Activated naive CD4-positive, alpha-beta T cell treated with anti-CD3 and anti-CD28 coated beads for 36 hours (primary cell): ENCODE data around the gene RBM17. TPM values are rescaled to one million over a fixed set of nuclear protein-coding genes. Genes with fewer than 3 reads are reported as not detected.
"Not testable (repeated sequence)": the region's sequence is repeated elsewhere in the genome, so short reads cannot be mapped to it uniquely, and the experiment has no call there.

Experiments
- CTCF ChIA-PET: fragments of 350-600 bp; sonication (Branson Sonifier 250); formaldehyde crosslinking; loops from one replicate; lab custom pipeline; 2021; ENCODE audit warnings: antibody characterized with exemption; lab: Charles Lee
- DNase-seq: peaks from one replicate; pipeline ENCODE4 v3.0.0-alpha.2; 2020
- H3K27ac Mint-ChIP-seq: one replicate; pipeline ENCODE4 v1.8.0; 2021; ENCODE audit warnings: mild to moderate bottlenecking, mixed read lengths
- H3K27me3 Mint-ChIP-seq: one replicate; pipeline ENCODE4 v1.8.0; 2021; ENCODE audit warnings: low read depth, mixed read lengths
- H3K36me3 Mint-ChIP-seq: one replicate; pipeline ENCODE4 v1.8.0; 2021; ENCODE audit warnings: low read depth, mixed read lengths
- H3K4me1 Mint-ChIP-seq: one replicate; pipeline ENCODE4 v1.8.0; 2021; ENCODE audit warnings: low read depth, mixed read lengths
- H3K4me3 Mint-ChIP-seq: one replicate; pipeline ENCODE4 v1.8.0; 2021; ENCODE audit warnings: mild to moderate bottlenecking, moderate library complexity, mixed read lengths
- H3K9me3 Mint-ChIP-seq: one replicate; pipeline ENCODE4 v1.8.0; 2021; ENCODE audit warnings: mixed read lengths
- intact Hi-C: fragments of 100-400 bp; cut with micrococcal nuclease; formaldehyde crosslinking; loops from one replicate; pipeline ENCODE4 v1.15.1; 2023
- total RNA-seq, 2 experiments: library from RNA; stranded (reverse); gene quantifications; one replicate each; pipeline ENCODE4 v1.2.3, GENCODE V29; 2021

Gene RBM17
- total RNA-seq, 2 experiments from 2014 or later, result 157 to 162 TPM

GRCh38 chr10:6102128-6102527 is 13.3 kb downstream of the RBM17 start:
- intact Hi-C loops, result loop anchor here (10.0 kb wide), 1 partner anchor 573 kb away; no protein-coding TSS in a partner anchor
- CTCF ChIA-PET, result no interaction called here
- H3K27me3 Mint-ChIP-seq, result no peaks in the 10 kb centered on the region

GRCh38 chr10:6103591-6103990 is 14.8 kb downstream of the RBM17 start:
- no peak overlapping the region for H3K4me3 Mint-ChIP-seq
- CTCF ChIA-PET, result no interaction called here
- no peaks in the 10 kb centered on the region for H3K27me3 Mint-ChIP-seq
- peaks cover 15% of the 10 kb centered on the region for H3K4me1 Mint-ChIP-seq
- intact Hi-C loops, result loop anchor here (10.0 kb wide), 1 partner anchor 571 kb away; no protein-coding TSS in a partner anchor
- no peak for DNase-seq
- H3K27ac Mint-ChIP-seq, result no peak overlapping the region
- H3K9me3 Mint-ChIP-seq, result no peaks in the 10 kb centered on the region
- peaks cover 34% of the 10 kb centered on the region for H3K36me3 Mint-ChIP-seq

More at GRCh38 chr10:6102128-6102527, 13.3 kb downstream of the RBM17 start:
- no peak overlapping the region for H3K4me3 Mint-ChIP-seq
- DNase-seq, result no peak
- no peak overlapping the region for H3K27ac Mint-ChIP-seq
- no peaks in the 10 kb centered on the region for H3K9me3 Mint-ChIP-seq
- peaks cover 19% of the 10 kb centered on the region for H3K4me1 Mint-ChIP-seq
- peaks cover 44% of the 10 kb centered on the region for H3K36me3 Mint-ChIP-seq

GRCh38 chr10:6107616-6108015 is 18.8 kb downstream of the RBM17 start:
- CTCF ChIA-PET, result interaction anchor here (0.7 to 4.4 kb wide), 5 partner anchors 44 to 294 kb away, joined by 3 to 27 read pairs (median 9); partner anchors contain the start of gene PFKFB3
- peaks cover 46% of the 10 kb centered on the region for H3K36me3 Mint-ChIP-seq
- H3K27ac Mint-ChIP-seq, H3K4me3 Mint-ChIP-seq, H3K27me3 Mint-ChIP-seq, H3K9me3 Mint-ChIP-seq, DNase-seq: not testable (repeated sequence)
- intact Hi-C loops, result loop anchor here (2.0 to 10.0 kb wide), 2 partner anchors 17 to 567 kb away; no protein-coding TSS in a partner anchor
- peaks cover 21% of the 10 kb centered on the region for H3K4me1 Mint-ChIP-seq

- Mint-ChIP-seq H3K27me3 (no peaks in the 10 kb centered on the region), H3K4me3 (no peak overlapping the region), H3K36me3 (peaks cover 49% of the 10 kb centered on the region), H3K27ac (peak overlapping the region; percentile 5), H3K9me3 (no peaks in the 10 kb centered on the region), H3K4me1 (peaks cover 21% of the 10 kb centered on the region)
- intact Hi-C loops, result loop anchor here (2.0 to 10.0 kb wide), 2 partner anchors 17 to 567 kb away; no protein-coding TSS in a partner anchor
- CTCF ChIA-PET, result interaction anchor here (0.5 to 4.4 kb wide), 9 partner anchors 44 to 298 kb away, joined by 3 to 27 read pairs (median 4); partner anchors contain the start of gene PFKFB3
- DNase-seq, result no peak
Measured at GRCh38 chr10:6108072-6108471, 19.2 kb downstream of the RBM17 start.

GRCh38 chr10:6108631-6109443 is 20.0 kb downstream of the RBM17 start:
- DNase-seq, result peak; percentile 36
- H3K27me3 Mint-ChIP-seq, result no peaks in the 10 kb centered on the region
- H3K27ac Mint-ChIP-seq, result peak overlapping the region; percentile 66
- CTCF ChIA-PET, result interaction anchor here (0.5 to 4.4 kb wide), 9 partner anchors 28 to 297 kb away, joined by 3 to 35 read pairs (median 4); no protein-coding TSS in a partner anchor
- no peaks in the 10 kb centered on the region for H3K9me3 Mint-ChIP-seq
- no peak overlapping the region for H3K4me3 Mint-ChIP-seq
- H3K36me3 Mint-ChIP-seq, result peaks cover 54% of the 10 kb centered on the region
- peaks cover 21% of the 10 kb centered on the region for H3K4me1 Mint-ChIP-seq
- intact Hi-C loops, result loop anchor here (1.0 to 10.0 kb wide), 6 partner anchors 18 to 566 kb away; no protein-coding TSS in a partner anchor

GRCh38 chr10:6109444-6109775 is 20.6 kb downstream of the RBM17 start:
- H3K4me3 Mint-ChIP-seq, result no peak overlapping the region
- CTCF ChIA-PET, result interaction anchor here (1.7 to 3.2 kb wide), 4 partner anchors 28 to 298 kb away, joined by 5 to 35 read pairs (median 15); no protein-coding TSS in a partner anchor
- intact Hi-C loops, result loop anchor here (1.0 to 10.0 kb wide), 6 partner anchors 19 to 565 kb away; no protein-coding TSS in a partner anchor

GRCh38 chr10:6110136-6110535 is 21.3 kb downstream of the RBM17 start:
- CTCF ChIA-PET, result interaction anchor here (0.6 to 3.2 kb wide), 8 partner anchors 18 to 297 kb away, joined by 3 to 35 read pairs (median 6); partner anchors contain the start of gene PFKFB3
- intact Hi-C loops, result no loop called here
- Mint-ChIP-seq H3K27me3 (no peaks in the 10 kb centered on the region), H3K4me1 (peaks cover 31% of the 10 kb centered on the region), H3K9me3 (no peaks in the 10 kb centered on the region), H3K27ac (no peak overlapping the region), H3K4me3 (no peak overlapping the region), H3K36me3 (peaks cover 57% of the 10 kb centered on the region)
- no peak for DNase-seq

More at GRCh38 chr10:6109444-6109775, 20.6 kb downstream of the RBM17 start:
- peaks cover 26% of the 10 kb centered on the region for H3K4me1 Mint-ChIP-seq
- H3K27ac Mint-ChIP-seq, result no peak overlapping the region
- H3K36me3 Mint-ChIP-seq, result peaks cover 56% of the 10 kb centered on the region
- no peaks in the 10 kb centered on the region for H3K9me3 Mint-ChIP-seq
- no peaks in the 10 kb centered on the region for H3K27me3 Mint-ChIP-seq
- DNase-seq, result no peak

GRCh38 chr10:6112893-6113292 is 24.1 kb downstream of the RBM17 start:
- H3K9me3 Mint-ChIP-seq, result no peaks in the 10 kb centered on the region
- H3K4me1 Mint-ChIP-seq, result peaks cover 33% of the 10 kb centered on the region
- CTCF ChIA-PET, result no interaction called here
- H3K27me3 Mint-ChIP-seq, result no peaks in the 10 kb centered on the region
- intact Hi-C loops, result no loop called here
- H3K4me3 Mint-ChIP-seq, result no peak overlapping the region
- H3K36me3 Mint-ChIP-seq, result peaks cover 66% of the 10 kb centered on the region
- DNase-seq, result no peak
- H3K27ac Mint-ChIP-seq, result no peak overlapping the region

- peaks cover 61% of the 10 kb centered on the region for H3K36me3 Mint-ChIP-seq
- no peak for DNase-seq
- H3K9me3 Mint-ChIP-seq, result no peaks in the 10 kb centered on the region
- CTCF ChIA-PET, result interaction anchor here (1.1 kb wide), 1 partner anchor 37 kb away, joined by 3 read pairs; no protein-coding TSS in a partner anchor
- H3K4me1 Mint-ChIP-seq, result peaks cover 28% of the 10 kb centered on the region
- H3K27me3 Mint-ChIP-seq, result no peaks in the 10 kb centered on the region
- peak overlapping the region; percentile 84 for H3K27ac Mint-ChIP-seq
- intact Hi-C loops, result no loop called here
- H3K4me3 Mint-ChIP-seq, result no peak overlapping the region
Measured at GRCh38 chr10:6114299-6114698, 25.5 kb downstream of the RBM17 start.

- no peak overlapping the region for H3K4me3 Mint-ChIP-seq
- H3K27me3 Mint-ChIP-seq, result no peaks in the 10 kb centered on the region
- peak overlapping the region; percentile 84 for H3K27ac Mint-ChIP-seq
- H3K36me3 Mint-ChIP-seq, result peaks cover 56% of the 10 kb centered on the region
- H3K4me1 Mint-ChIP-seq, result peaks cover 29% of the 10 kb centered on the region
- DNase-seq, result no peak
- no peaks in the 10 kb centered on the region for H3K9me3 Mint-ChIP-seq
- intact Hi-C loops, result no loop called here
- CTCF ChIA-PET, result interaction anchor here (1.1 kb wide), 1 partner anchor 36 kb away, joined by 3 read pairs; no protein-coding TSS in a partner anchor
Measured at GRCh38 chr10:6114805-6115341, 26.0 kb downstream of the RBM17 start.

- intact Hi-C loops, result no loop called here
- Mint-ChIP-seq H3K36me3 (peaks cover 52% of the 10 kb centered on the region), H3K9me3 (no peaks in the 10 kb centered on the region), H3K4me3 (no peak overlapping the region), H3K27ac (peak overlapping the region; percentile 64), H3K4me1 (peaks cover 32% of the 10 kb centered on the region), H3K27me3 (no peaks in the 10 kb centered on the region)
- DNase-seq, result no peak
- CTCF ChIA-PET, result interaction anchor here (1.1 kb wide), 1 partner anchor 36 kb away, joined by 3 read pairs; no protein-coding TSS in a partner anchor
Measured at GRCh38 chr10:6115411-6115810, 26.6 kb downstream of the RBM17 start.

- CTCF ChIA-PET, result interaction anchor here (0.6 kb wide), 1 partner anchor 167 kb away, joined by 7 read pairs; no protein-coding TSS in a partner anchor
- Mint-ChIP-seq H3K9me3 (no peaks in the 10 kb centered on the region), H3K27me3 (no peaks in the 10 kb centered on the region), H3K4me3 (no peak overlapping the region), H3K36me3 (peaks cover 47% of the 10 kb centered on the region), H3K4me1 (peaks cover 35% of the 10 kb centered on the region), H3K27ac (no peak overlapping the region)
- intact Hi-C loops, result no loop called here
- no peak for DNase-seq
Measured at GRCh38 chr10:6115824-6116350, 27.1 kb downstream of the RBM17 start.
